Prostate gland (tissue), 2 donors: ENCODE data around the gene C1QTNF6.

Experiments
- POLR2A ChIP-seq: fragments of 450-650 bp; IDR thresholded peaks from one replicate; pipeline ENCODE4 v1.6.1; 2016; ENCODE audit warnings: antibody characterized with exemption, mild to moderate bottlenecking
- TF ChIP-seq, protein P1 (sequence below), 4 experiments: fragments of 200-600 bp in 2 of 4; fragments of 450-650 bp in 2 of 4; sonication (generic) in 2 of 4; IDR thresholded peaks; 1 replicate in 3 of 4; 2 replicates in 1 of 4; pipeline ENCODE4 v1.5.1; 2016 to 2019; ENCODE audit warnings: antibody characterized with exemption in 4 of 4, mild to moderate bottlenecking in 2 of 4, moderate library complexity in 2 of 4

DNA sequence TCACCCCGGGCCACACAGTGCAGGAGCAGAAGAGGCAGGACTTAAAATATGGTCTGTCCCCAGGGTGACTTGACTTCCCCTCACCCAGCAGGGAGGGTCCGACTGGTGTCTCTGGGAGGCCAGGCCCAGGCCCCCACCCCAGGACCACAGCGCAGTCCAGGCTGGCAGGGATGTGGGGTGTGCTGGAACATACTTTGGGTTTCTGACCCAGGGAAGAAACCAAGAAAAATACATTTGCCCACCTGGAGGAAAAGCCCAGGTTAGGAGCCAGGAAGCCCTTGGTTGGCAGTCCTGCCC lies 5.2 kb downstream of the C1QTNF6 start:
- TF ChIP-seq, protein P1, sequence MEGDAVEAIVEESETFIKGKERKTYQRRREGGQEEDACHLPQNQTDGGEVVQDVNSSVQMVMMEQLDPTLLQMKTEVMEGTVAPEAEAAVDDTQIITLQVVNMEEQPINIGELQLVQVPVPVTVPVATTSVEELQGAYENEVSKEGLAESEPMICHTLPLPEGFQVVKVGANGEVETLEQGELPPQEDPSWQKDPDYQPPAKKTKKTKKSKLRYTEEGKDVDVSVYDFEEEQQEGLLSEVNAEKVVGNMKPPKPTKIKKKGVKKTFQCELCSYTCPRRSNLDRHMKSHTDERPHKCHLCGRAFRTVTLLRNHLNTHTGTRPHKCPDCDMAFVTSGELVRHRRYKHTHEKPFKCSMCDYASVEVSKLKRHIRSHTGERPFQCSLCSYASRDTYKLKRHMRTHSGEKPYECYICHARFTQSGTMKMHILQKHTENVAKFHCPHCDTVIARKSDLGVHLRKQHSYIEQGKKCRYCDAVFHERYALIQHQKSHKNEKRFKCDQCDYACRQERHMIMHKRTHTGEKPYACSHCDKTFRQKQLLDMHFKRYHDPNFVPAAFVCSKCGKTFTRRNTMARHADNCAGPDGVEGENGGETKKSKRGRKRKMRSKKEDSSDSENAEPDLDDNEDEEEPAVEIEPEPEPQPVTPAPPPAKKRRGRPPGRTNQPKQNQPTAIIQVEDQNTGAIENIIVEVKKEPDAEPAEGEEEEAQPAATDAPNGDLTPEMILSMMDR (IDR thresholded peaks at IDR 0.05), result no peak
- TF ChIP-seq POLR2A, result no peak
